Measurements from ENCODE around the gene BAD. TPM values are rescaled to one million over a fixed set of nuclear protein-coding genes. Genes with fewer than 3 reads are reported as not detected.

The BAD gene
- polyA plus RNA-seq, 2 of the 4 experiments (the other 2 are of a cell fraction) = 33.7 to 68.4 TPM

DNA sequence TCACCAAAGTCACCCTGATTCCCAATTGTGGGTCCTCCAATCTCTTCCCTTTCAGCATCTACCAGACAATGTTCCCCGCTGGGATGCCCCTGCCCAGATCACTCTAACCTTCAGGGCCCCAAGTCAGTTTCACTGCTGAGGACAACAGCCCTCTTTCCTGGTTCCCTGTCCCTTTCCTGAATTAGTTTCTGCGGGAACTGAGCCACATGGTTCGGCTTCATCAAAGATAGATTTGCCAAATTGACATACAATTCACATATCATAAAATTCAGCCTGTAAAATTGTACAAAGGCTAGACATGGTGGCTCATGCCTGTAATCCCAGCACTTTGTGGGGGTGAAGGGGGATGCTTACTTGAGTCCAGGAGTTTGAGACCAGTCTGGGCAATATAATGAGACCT lies 43.5 kb upstream of the BAD start:
- ATAC-seq (no peak), FAIRE-seq (no peak), DNase-seq (ENCODE audit: low read depth in 1 of 2, low spot score in 1 of 2) (no peak)
- Histone ChIP-seq H3K4me2 (no peak overlapping the region), H3K4me3 (no peak overlapping the region), H3K27ac (no peak overlapping the region), H3K9me3 (no peaks in the 10 kb centered on the region), H3K4me1 (peaks cover 20% of the 10 kb centered on the region)
- 91% methylated on average over 3 of the region's 3 CpGs for WGBS (ENCODE audit: missing lambda C conversion rate)
- ChIA-PET CTCF (interaction anchor here (6.9 to 33.9 kb wide), 3 partner anchors 18 to 25 kb away, joined by 55 to 996 read pairs (median 312); partner anchors contain the start of genes CATSPERZ, CCDC88B, ESRRA and PRDX5), POLR2A (interaction anchor here (1.5 kb wide), 1 partner anchor 10 kb away, joined by 11 read pairs; the partner anchor contains the start of gene PRDX5)
- TF ChIP-seq BHLHE40 (IDR thresholded peaks at IDR 0.05; ENCODE audit: low read depth, low read length) = no peak
- TF ChIP-seq, protein P1, sequence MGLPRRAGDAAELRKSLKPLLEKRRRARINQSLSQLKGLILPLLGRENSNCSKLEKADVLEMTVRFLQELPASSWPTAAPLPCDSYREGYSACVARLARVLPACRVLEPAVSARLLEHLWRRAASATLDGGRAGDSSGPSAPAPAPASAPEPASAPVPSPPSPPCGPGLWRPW (IDR thresholded peaks at IDR 0.05) = no peak

DNA sequence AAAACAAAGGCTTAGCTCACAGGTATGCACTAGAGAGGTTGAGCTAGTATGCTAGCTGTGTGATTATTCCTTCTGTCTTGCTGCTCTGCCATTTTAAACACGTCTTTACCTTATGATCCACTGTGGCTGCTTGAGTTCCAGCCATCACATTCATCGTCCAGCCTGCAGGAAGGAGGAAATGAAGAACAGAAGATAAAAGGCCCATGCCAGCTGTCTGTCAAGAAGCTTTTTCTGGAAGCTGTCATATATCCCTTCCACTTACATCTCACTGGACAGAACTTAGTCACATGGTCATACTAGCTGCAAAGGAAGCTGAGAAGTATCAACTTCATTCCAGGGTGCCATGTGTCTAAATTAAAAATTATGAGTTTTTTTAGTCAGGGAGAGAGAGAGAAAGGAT lies 42.9 kb upstream of the BAD start:
- no peak overlapping the region for H3K4me3 ChIP-seq
- TF ChIP-seq JUNB (IDR thresholded peaks at IDR 0.05) = no peak
- TF ChIP-seq NFE2L2 (conservative IDR thresholded peaks at IDR 0.05; ENCODE audit: low read length) = no peak
- TF ChIP-seq JUN (IDR thresholded peaks at IDR 0.05) = no peak
- no peak for TF ChIP-seq CHD4 (IDR thresholded peaks at IDR 0.05; ENCODE audit: borderline replicate concordance)
- no peak for TF ChIP-seq RNF2 (IDR thresholded peaks at IDR 0.05; ENCODE audit: borderline replicate concordance, low read depth)
- no peak for TF ChIP-seq GATA3 (IDR thresholded peaks at IDR 0.05; ENCODE audit: borderline replicate concordance)
- TF ChIP-seq, protein P2, sequence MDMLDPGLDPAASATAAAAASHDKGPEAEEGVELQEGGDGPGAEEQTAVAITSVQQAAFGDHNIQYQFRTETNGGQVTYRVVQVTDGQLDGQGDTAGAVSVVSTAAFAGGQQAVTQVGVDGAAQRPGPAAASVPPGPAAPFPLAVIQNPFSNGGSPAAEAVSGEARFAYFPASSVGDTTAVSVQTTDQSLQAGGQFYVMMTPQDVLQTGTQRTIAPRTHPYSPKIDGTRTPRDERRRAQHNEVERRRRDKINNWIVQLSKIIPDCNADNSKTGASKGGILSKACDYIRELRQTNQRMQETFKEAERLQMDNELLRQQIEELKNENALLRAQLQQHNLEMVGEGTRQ (IDR thresholded peaks at IDR 0.05) = no peak
- TF ChIP-seq FOSB (CRISPR knock-in tag; IDR thresholded peaks at IDR 0.05) = no peak
- no peak for TF ChIP-seq ZFP36 (IDR thresholded peaks at IDR 0.05; ENCODE audit: borderline replicate concordance, partially characterized antibody)
- TF ChIP-seq, protein P3, sequence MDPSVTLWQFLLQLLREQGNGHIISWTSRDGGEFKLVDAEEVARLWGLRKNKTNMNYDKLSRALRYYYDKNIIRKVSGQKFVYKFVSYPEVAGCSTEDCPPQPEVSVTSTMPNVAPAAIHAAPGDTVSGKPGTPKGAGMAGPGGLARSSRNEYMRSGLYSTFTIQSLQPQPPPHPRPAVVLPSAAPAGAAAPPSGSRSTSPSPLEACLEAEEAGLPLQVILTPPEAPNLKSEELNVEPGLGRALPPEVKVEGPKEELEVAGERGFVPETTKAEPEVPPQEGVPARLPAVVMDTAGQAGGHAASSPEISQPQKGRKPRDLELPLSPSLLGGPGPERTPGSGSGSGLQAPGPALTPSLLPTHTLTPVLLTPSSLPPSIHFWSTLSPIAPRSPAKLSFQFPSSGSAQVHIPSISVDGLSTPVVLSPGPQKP (IDR thresholded peaks at IDR 0.05; ENCODE audit: low read depth, low read length) = no peak
- no peak for TF ChIP-seq SMC3 (IDR thresholded peaks at IDR 0.05)
- TF ChIP-seq HEYL (CRISPR knock-in tag; IDR thresholded peaks at IDR 0.05) = no peak
- FAIRE-seq (no peak), ATAC-seq (no peak), DNase-seq (ENCODE audit: low read depth in 1 of 2, low spot score in 1 of 2) (no peak)
- ChIA-PET CTCF (interaction anchor here (1.0 to 13.4 kb wide), 3 partner anchors 9 to 25 kb away, joined by 11 to 312 read pairs (median 55); partner anchors contain the start of genes CATSPERZ, CCDC88B, ESRRA and PRDX5), POLR2A (interaction anchor here (1.5 kb wide), 1 partner anchor 9 kb away, joined by 11 read pairs; the partner anchor contains the start of gene PRDX5)
- H3K27ac ChIP-seq = no peak overlapping the region
- H3K4me1 ChIP-seq = peaks cover 16% of the 10 kb centered on the region
- 87% methylated on average over 2 of the region's 2 CpGs for WGBS (ENCODE audit: missing lambda C conversion rate)
- H3K9me3 ChIP-seq = no peaks in the 10 kb centered on the region
- no peak overlapping the region for H3K4me2 ChIP-seq

DNA sequence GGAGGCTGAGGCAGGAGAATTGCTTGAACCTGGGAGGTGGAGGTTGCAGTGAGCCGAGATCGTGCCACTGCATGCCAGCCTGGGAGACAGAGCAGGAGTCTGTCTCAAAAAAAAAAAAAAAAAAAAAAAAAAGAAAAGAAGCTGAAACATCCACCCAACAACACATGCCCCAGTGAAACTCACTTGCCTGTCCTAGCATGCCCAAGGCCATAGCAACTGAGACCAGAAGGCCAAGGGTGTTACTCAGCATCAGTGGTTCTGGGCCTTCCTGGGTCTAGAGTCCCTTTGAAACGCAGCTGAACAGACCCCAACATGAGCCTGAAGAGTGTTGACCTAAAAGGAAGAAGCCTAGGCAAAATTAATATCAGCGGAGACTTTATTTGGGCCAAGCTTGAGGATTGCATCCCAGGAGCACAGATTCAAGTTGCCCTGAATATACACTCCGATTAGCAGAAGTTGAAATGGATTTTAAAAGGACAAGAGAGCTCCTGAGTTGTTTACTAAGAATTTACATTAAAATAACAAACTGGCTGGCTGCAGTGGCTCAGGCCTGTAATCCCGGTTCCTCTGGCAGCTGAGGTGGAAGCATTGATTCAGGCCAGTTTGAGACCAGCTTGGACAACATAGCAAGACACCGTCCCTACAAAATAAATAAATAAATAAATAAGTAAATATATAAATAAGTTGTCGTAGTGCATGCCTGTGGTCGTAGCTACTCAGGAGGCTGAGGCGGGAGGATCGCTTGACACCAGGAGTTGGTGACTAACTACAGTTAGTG lies 40.4 kb upstream of the BAD start:
- no peak overlapping the region for H3K4me3 ChIP-seq
- no peak overlapping the region for H3K27ac ChIP-seq
- CTCF ChIA-PET = interaction anchor here (1.2 to 13.4 kb wide), 6 partner anchors 7 to 120 kb away, joined by 3 to 312 read pairs (median 5); partner anchors contain the start of genes CATSPERZ, CCDC88B, ESRRA and PRDX5
- POLR2A ChIA-PET = no interaction called here
- TF ChIP-seq HDAC2 (IDR thresholded peaks at IDR 0.05) = no peak
- TF ChIP-seq CTCF (IDR thresholded peaks at IDR 0.05) = no peak
- no peak for TF ChIP-seq JUNB (IDR thresholded peaks at IDR 0.05)
- TF ChIP-seq SMC3 (IDR thresholded peaks at IDR 0.05) = no peak
- TF ChIP-seq RARB (CRISPR knock-in tag; IDR thresholded peaks at IDR 0.05) = no peak
- no peak for TF ChIP-seq PHF8 (IDR thresholded peaks at IDR 0.05; ENCODE audit: borderline replicate concordance, low read depth)
- no peak for TF ChIP-seq CHD2 (IDR thresholded peaks at IDR 0.05; ENCODE audit: low read length, partially characterized antibody)
- no peak for TF ChIP-seq EHMT2 (IDR thresholded peaks at IDR 0.05; ENCODE audit: low read depth)
- no peak for TF ChIP-seq ZSCAN20 (CRISPR knock-in tag; IDR thresholded peaks at IDR 0.05)
- no peak for TF ChIP-seq GATA3 (IDR thresholded peaks at IDR 0.05; ENCODE audit: borderline replicate concordance)
- TF ChIP-seq, protein P4, sequence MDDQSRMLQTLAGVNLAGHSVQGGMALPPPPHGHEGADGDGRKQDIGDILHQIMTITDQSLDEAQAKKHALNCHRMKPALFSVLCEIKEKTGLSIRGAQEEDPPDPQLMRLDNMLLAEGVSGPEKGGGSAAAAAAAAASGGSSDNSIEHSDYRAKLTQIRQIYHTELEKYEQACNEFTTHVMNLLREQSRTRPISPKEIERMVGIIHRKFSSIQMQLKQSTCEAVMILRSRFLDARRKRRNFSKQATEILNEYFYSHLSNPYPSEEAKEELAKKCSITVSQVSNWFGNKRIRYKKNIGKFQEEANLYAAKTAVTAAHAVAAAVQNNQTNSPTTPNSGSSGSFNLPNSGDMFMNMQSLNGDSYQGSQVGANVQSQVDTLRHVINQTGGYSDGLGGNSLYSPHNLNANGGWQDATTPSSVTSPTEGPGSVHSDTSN (IDR thresholded peaks at IDR 0.05) = no peak
- TF ChIP-seq MAZ (IDR thresholded peaks at IDR 0.05; ENCODE audit: borderline replicate concordance, low read depth, low read length) = no peak
- TF ChIP-seq, protein P5, sequence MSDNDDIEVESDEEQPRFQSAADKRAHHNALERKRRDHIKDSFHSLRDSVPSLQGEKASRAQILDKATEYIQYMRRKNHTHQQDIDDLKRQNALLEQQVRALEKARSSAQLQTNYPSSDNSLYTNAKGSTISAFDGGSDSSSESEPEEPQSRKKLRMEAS (IDR thresholded peaks at IDR 0.05) = no peak
- TF ChIP-seq MYC (IDR thresholded peaks at IDR 0.05; ENCODE audit: borderline replicate concordance, low read length) = no peak
- TF ChIP-seq SREBF2 (IDR thresholded peaks at IDR 0.05) = no peak
- TF ChIP-seq BHLHE40 (IDR thresholded peaks at IDR 0.05; ENCODE audit: low read depth, low read length) = no peak
- TF ChIP-seq ESRRA (IDR thresholded peaks at IDR 0.05; ENCODE audit: borderline replicate concordance, low read length) = no peak
- ATAC-seq (no peak), FAIRE-seq (no peak), DNase-seq (ENCODE audit: low read depth in 1 of 2, low spot score in 1 of 2) (no peak)
- no peaks in the 10 kb centered on the region for H3K9me3 ChIP-seq
- no peaks in the 10 kb centered on the region; the same call in 2 of the 3 replicates for H3K4me1 ChIP-seq
- no peak overlapping the region for H3K4me2 ChIP-seq
- 88% methylated on average over 11 of the region's 11 CpGs for WGBS (ENCODE audit: missing lambda C conversion rate)

Measured in A549 (cell line).